Stimulated activated naive CD8-positive, alpha-beta T cell treated with anti-CD3 and anti-CD28 coated beads, Interleukin-15, Interleukin-2, amounts not matched to agents 100 ng/mL and 50 ng/mL, for 24 hours (primary cell): ENCODE data around the gene UBASH3B.

ENCODE experiments used
- H3K27ac Mint-ChIP-seq: one replicate; pipeline ENCODE4 v1.8.0; 2021; ENCODE audit warnings: mild to moderate bottlenecking, mixed read lengths
- H3K27me3 Mint-ChIP-seq: one replicate; pipeline ENCODE4 v1.8.0; 2021; ENCODE audit warnings: mixed read lengths
- H3K36me3 Mint-ChIP-seq: one replicate; pipeline ENCODE4 v1.8.0; 2021; ENCODE audit warnings: low read depth, mixed read lengths
- H3K4me1 Mint-ChIP-seq: one replicate; pipeline ENCODE4 v1.8.0; 2021; ENCODE audit warnings: low read depth, mixed read lengths
- H3K4me3 Mint-ChIP-seq: one replicate; pipeline ENCODE4 v1.8.0; 2021; ENCODE audit warnings: mild to moderate bottlenecking, mixed read lengths
- H3K9me3 Mint-ChIP-seq: one replicate; pipeline ENCODE4 v1.8.0; 2021; ENCODE audit warnings: mixed read lengths

UBASH3B gene

DNA sequence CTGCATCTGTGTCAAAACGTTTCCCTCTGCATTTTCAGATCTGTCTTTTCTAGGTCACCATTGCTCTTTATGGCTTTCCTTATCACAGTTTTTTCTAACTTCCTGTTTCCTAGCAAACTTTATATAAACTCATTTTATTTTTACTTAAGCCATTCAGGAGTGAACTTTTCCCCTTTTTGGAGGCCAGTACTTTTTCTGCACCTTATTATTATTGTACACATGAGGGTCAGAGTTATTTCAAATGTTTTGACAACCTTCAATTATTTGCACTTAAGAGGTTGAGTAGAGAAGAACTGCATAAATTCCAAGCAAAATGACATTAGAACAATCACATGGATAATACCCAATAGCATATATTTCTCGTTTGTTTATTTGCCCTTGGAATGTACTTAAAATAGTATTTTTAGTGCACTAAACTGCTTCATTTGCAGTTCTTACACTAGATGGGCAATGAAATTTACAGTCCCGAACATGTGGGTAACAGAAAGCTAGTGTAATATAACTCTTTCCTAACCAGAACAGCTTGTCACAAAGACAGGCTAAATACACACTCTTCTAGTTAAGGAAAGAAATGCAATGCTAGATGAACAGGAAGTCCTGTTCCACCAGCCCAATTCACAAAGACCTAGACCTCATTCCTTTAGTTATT is 79.5 kb downstream of the UBASH3B start:
- Mint-ChIP-seq H3K36me3 (peaks cover 4% of the 10 kb centered on the region), H3K27me3 (no peaks in the 10 kb centered on the region), H3K4me1 (peaks cover 18% of the 10 kb centered on the region), H3K9me3 (no peaks in the 10 kb centered on the region), H3K27ac (peak overlapping the region; percentile 37), H3K4me3 (no peak overlapping the region)

DNA sequence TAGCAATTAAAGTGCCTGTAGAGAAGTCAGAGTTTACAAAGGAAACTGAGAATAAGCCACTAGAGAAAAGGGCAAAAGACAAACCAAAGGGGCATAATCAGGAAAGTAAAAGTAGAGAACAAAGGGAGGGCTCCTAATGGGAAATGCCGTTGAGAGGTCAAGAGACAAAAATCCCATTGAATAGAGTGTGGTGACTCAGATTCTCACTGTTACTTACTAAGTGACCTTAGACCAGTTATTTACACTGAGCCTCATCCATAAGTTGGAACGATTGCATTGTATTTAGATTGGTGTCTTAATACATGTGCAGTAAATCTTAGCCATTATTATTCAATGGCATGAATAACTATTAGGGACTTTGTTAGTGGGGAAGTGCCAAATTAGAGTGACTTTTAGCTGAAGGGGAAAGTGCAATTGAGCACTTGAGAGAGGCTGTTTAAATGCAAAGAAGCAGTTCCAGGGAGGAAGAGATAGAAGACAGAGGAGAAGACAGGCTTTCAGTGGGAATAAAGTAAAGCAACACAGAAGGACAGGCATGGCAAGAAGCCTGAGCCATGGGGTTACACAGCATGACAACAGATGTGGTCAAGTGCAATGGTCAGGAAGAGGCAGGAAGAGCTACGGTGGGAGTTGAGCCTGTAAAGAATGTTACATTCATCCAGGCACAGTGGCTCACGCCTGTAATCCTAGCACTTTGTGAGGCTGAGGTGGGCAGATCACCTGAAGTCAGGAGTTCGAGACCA is 82.6 kb downstream of the UBASH3B start:
- Mint-ChIP-seq H3K27ac (no peak overlapping the region), H3K9me3 (no peaks in the 10 kb centered on the region), H3K36me3 (peaks cover 4% of the 10 kb centered on the region), H3K27me3 (no peaks in the 10 kb centered on the region), H3K4me3 (no peak overlapping the region), H3K4me1 (peaks cover 4% of the 10 kb centered on the region)

DNA sequence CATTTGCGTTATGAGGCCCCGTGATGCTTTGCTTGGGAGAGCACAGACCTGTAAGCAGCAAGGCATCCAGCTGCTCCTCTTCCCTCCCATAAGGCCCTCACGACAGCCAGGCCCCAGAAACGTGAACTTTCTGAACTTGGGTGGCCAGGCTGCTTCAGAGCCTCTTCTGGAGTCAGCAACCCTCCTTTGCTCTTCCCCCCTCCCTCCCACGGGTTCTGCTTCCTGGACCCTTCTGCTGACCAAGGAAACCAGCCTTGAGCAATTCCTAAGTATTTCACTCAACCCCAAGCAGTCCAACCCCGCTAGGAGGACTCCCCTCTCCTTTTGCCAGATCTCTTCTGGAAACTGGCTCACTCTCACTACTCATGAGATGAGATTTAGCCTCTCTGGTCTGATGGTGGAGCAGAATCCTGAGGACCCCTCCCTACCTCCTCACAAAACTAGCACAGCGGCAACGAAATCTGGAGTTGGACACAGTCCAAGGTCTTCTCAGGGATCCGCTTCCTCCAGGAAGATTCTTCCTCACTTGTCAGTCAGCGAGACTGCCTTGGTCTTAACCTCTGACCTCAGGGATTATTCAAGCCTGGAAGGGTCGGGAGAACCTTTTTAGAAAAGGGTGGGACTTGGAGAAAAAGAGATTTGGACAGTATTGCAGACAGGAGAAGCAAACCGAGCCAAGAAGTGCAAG is 86.2 kb downstream of the UBASH3B start:
- Mint-ChIP-seq H3K9me3 (peaks cover 5% of the 10 kb centered on the region), H3K27ac (peak overlapping the region; percentile 23), H3K4me3 (peak overlapping the region; percentile 25), H3K4me1 (peaks cover 4% of the 10 kb centered on the region), H3K27me3 (no peaks in the 10 kb centered on the region), H3K36me3 (peaks cover 5% of the 10 kb centered on the region)

DNA sequence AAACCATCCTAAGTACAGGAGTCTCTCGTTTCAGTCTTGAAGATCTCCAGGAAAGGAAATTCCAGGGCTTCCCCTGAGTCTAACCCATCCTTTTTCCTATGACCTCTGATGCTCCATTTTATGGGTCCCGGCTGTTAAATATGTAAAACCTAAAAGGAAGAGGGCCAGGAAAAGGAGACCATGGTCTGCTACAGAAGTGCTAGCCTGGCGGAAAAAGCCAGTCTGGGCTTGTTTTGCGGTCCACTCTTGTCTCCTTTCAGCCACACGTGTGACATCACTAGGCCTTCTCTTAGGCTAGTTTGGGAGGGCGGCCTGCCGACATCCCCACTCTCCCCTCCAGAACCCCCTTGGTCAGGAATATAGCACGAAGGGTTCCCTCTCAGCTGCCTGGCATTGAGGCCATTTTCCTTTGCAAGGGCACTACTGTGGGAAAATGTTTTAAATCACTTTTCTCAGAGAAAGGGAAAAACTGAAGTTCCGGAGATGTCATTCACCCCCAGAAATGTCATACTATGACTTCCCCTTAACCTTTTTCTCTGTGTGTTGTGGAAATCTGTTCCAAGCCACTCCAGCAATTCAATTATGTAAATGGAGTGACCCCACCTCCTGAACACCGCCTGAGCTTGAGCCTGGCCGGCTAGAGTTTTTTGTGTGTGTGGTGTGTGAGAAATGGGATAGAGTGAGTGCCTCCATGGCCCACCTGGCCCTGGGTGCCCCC is 86.9 kb downstream of the UBASH3B start:
- Mint-ChIP-seq H3K36me3 (peaks cover 6% of the 10 kb centered on the region), H3K27ac (no peak overlapping the region), H3K4me3 (peak overlapping the region; percentile 25), H3K27me3 (no peaks in the 10 kb centered on the region), H3K4me1 (peaks cover 4% of the 10 kb centered on the region), H3K9me3 (peaks cover 5% of the 10 kb centered on the region)

DNA sequence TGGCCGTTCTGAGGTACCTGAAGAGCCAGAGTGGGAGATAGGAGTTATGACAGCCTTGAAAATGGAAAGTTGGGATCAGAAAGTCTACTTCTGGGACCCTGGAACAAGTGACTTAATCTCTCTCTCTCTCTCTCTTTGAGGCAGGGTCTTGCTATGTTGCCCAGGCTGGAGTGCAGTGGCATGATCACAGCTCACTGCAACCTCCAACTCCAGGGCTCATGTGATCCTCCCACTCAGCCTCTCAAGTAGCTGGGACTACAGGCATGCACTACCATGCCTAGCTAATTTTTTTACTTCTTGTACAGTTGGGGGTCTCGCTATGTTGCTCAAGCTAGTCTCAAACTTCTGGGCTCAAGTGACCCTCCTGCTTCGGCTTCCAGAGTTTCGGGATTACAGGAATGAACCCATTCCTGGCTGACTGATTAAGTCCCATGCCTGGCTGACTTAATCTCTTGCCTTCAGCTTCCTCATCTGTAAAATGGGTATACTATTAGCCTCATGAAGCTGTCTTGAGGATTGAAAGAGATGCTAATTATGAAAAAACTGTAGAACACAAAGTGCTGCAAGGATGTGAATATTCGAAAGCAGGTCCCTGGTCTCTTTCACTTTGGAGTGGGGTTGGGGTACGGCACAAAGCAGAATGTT is 87.7 kb downstream of the UBASH3B start:
- peaks cover 10% of the 10 kb centered on the region for H3K36me3 Mint-ChIP-seq
- H3K27me3 Mint-ChIP-seq, result no peaks in the 10 kb centered on the region
- peaks cover 4% of the 10 kb centered on the region for H3K4me1 Mint-ChIP-seq
- peaks cover 5% of the 10 kb centered on the region for H3K9me3 Mint-ChIP-seq
- no peak overlapping the region for H3K27ac Mint-ChIP-seq
- no peak overlapping the region for H3K4me3 Mint-ChIP-seq

DNA sequence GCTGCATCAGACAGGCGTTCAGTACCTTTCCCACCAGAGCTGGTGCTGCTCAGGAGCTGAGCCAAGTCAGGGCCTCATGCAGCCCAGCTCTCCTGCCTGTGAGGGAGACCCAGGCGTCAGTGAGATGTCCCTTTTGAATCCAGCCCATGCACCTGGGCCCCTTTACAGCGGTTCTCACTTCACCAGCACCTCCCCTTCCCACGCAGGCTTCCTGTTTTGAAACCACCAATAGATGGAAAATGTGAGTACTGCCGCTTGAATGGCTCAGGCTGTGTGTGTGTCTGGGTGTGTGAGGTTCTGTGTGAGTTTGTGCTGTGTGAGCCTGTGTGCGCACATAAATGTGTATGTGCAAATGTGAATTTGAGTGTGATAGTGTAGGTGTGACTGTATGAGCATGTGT is 88.4 kb downstream of the UBASH3B start:
- peaks cover 5% of the 10 kb centered on the region for H3K9me3 Mint-ChIP-seq
- H3K27ac Mint-ChIP-seq, result no peak overlapping the region
- H3K36me3 Mint-ChIP-seq, result peaks cover 10% of the 10 kb centered on the region
- H3K4me3 Mint-ChIP-seq, result no peak overlapping the region
- H3K27me3 Mint-ChIP-seq, result no peaks in the 10 kb centered on the region
- H3K4me1 Mint-ChIP-seq, result peaks cover under 1% of the 10 kb centered on the region

DNA sequence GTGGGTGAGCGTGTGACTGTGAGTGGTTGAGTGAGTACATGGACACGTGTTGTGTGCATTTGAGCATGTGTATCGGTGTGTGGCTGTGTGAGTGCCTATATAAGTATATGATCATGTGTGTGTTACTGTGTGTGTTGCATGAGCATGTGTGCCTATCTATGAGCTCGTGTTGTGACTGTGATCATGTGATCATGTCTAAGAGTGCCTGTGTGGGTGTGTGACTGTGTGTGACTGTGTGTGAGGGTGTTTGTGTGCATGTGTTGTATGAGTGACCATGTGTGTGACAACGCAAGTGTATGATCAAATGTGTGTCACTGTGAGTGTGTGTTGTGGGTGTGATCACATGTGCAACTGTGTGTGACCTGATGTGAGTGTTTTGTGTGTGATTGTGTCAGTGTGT is 88.8 kb downstream of the UBASH3B start:
- Mint-ChIP-seq H3K27me3 (no peaks in the 10 kb centered on the region), H3K36me3 (peaks cover 10% of the 10 kb centered on the region), H3K27ac (no peak overlapping the region), H3K4me1 (no peaks in the 10 kb centered on the region), H3K4me3 (no peak overlapping the region), H3K9me3 (peaks cover 5% of the 10 kb centered on the region)

DNA sequence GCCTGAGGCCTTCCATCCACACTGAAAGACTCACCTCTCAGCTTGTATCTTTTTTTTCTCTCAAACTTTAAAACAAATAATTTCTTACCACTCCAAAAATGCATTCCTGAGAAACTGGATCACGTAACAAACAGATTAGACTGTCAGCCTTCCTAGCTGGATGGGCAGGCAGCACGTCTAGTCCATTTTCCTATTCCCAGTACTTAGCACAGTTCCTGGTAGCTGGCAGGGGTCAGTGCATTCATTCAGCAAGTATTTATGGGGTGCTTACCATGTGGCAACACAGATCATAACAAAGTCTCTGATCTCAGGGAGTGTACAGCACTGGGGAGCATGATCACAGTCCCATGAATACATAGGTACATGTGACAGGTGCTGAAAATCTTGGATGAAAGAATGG is 89.6 kb downstream of the UBASH3B start:
- H3K4me1 Mint-ChIP-seq, result peaks cover 3% of the 10 kb centered on the region
- H3K4me3 Mint-ChIP-seq, result no peak overlapping the region
- H3K9me3 Mint-ChIP-seq, result peaks cover 5% of the 10 kb centered on the region
- H3K36me3 Mint-ChIP-seq, result peaks cover 10% of the 10 kb centered on the region
- no peaks in the 10 kb centered on the region for H3K27me3 Mint-ChIP-seq
- no peak overlapping the region for H3K27ac Mint-ChIP-seq

DNA sequence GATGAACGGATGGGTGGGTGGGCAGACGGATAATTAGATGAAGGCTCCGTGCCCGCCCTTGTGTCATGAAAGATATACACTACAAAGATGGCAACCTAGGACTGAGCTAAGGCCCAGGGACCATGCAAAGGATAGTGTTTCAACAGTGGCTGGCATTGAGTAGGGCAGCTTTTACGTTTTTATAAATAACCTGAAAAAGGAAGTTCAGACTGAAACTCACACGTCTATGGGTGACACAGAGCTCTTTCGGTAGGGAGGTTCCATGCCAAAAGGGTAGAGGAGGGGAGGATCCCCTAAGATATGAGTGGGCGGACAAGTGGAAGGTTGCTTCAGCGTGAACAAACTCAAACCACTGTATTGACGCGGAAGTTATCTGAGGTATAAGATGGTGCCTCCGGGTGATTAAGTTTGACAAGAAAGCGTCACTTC is 90.5 kb downstream of the UBASH3B start:
- Mint-ChIP-seq H3K4me1 (peaks cover 13% of the 10 kb centered on the region), H3K9me3 (peaks cover 5% of the 10 kb centered on the region), H3K27me3 (no peaks in the 10 kb centered on the region), H3K36me3 (peaks cover 10% of the 10 kb centered on the region), H3K27ac (no peak overlapping the region), H3K4me3 (peak overlapping the region; percentile 75)

DNA sequence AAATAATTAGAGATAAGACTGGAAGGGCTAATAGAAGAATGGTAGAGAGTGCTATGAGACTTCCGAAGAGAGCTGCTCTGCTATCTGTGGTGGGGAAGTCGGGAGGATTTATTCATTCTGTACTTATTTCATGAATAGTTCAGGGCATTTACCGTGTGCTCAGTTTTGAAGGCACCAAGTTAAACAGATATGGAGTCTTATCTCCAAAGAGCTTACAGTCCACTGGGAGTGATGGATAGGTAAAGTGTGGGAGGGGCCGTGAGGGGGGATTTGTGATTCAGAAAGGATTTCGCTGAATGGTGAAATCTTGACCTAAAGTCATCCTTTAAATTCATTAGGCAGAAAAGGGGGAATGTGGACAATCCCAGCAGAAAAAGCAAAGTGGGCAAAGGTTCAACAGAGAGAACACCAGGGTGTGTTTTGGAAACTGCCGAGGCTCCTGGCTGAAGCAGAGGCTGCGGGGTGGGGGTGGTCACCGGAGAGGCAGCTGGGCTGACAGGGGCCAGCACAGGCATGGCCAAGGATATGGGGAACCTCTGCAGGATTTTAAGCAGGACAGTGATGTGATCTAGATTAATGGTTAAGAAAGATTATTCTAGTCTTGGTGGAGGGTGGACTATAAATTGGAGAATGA is 91.2 kb downstream of the UBASH3B start:
- Mint-ChIP-seq H3K4me3 (peak overlapping the region; percentile 75), H3K9me3 (peaks cover 5% of the 10 kb centered on the region), H3K27me3 (no peaks in the 10 kb centered on the region), H3K4me1 (peaks cover 20% of the 10 kb centered on the region), H3K36me3 (peaks cover 10% of the 10 kb centered on the region), H3K27ac (no peak overlapping the region)

DNA sequence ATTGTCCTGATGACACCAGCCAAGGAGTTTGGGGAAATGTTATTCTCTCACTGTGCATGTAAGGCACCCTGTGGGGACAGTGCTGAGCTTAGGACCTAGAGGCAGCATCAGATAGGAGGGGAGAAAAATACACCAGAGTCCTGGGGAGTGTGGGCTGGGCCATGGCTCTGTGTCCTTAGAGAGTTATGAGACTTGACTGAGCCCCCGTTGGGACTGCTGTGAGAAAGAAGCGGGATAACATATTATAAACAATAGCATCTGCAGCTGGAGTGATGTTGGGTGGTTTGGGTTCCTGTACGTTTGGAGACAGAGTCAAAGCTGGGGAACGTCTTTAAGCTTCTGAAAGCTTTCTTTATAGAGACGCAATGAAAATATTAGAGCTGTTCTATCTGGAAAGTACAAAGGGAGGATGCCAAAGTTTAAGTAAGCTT is 91.8 kb downstream of the UBASH3B start:
- peaks cover 26% of the 10 kb centered on the region for H3K4me1 Mint-ChIP-seq
- no peaks in the 10 kb centered on the region for H3K27me3 Mint-ChIP-seq
- peaks cover 5% of the 10 kb centered on the region for H3K9me3 Mint-ChIP-seq
- no peak overlapping the region for H3K27ac Mint-ChIP-seq
- no peak overlapping the region for H3K4me3 Mint-ChIP-seq
- peaks cover 12% of the 10 kb centered on the region for H3K36me3 Mint-ChIP-seq

DNA sequence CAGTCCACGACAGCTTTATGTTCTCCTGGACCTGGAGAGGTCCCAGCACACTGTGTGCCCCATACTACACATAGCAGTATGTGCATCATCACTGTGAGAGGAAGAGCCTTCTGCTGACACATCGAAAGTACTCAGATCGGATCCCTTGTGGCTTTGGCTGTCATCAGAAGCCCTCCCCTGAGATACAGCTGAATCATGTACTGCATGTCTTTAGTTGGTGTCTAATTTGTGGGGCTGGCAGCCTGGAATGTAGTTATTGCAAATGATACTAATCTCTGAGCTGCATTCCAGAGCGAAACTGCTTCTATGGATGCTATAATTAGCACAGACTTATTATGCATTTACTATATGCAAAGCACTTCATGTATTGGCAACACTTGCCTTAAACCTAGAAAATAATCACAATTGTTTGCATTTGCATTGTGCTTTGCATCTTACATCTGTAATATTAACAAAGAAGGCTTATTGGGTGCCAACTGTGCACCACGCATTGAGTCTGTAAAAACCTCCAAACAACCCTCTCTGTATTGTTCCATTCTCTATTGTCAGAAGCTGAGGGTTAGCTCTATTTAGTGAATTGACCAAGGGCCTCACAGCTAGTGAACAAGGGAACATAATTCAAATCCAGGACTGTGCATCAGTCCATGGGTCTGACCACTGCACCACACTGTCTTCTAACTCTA is 93.6 kb downstream of the UBASH3B start:
- H3K9me3 Mint-ChIP-seq, result peaks cover 5% of the 10 kb centered on the region
- peak overlapping the region; percentile 45 for H3K27ac Mint-ChIP-seq
- H3K27me3 Mint-ChIP-seq, result no peaks in the 10 kb centered on the region
- H3K4me3 Mint-ChIP-seq, result no peak overlapping the region
- peaks cover 21% of the 10 kb centered on the region for H3K36me3 Mint-ChIP-seq
- H3K4me1 Mint-ChIP-seq, result peaks cover 36% of the 10 kb centered on the region

DNA sequence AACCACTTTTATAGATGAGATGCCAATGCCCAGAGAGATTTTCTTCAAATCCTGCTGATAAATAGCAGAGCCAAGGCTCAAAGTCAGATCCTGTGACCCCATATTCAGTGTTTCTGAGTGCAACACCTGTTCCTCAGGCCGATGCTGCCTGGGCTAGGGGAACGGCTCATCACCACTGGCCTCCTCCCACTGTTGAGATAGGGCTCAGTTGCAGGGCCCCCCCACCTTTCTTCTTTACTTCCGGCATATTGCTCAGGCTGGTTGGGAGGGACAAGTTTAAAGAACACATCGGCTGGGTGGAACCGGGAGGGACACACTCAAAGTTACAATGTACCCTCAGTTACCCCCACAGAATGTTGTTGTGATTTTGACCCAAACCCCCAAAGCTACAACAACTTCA is 94.5 kb downstream of the UBASH3B start:
- Mint-ChIP-seq H3K4me3 (no peak overlapping the region), H3K36me3 (peaks cover 21% of the 10 kb centered on the region), H3K9me3 (peaks cover 5% of the 10 kb centered on the region), H3K27ac (no peak overlapping the region), H3K27me3 (no peaks in the 10 kb centered on the region), H3K4me1 (peaks cover 45% of the 10 kb centered on the region)
